Stimulated activated naive CD4-positive, alpha-beta T cell treated with Interleukin-2 at 50 U/mL for 16 hours (primary cell): ENCODE results near the gene DNM3.

Experiments
- DNase-seq: peaks from one replicate; lab custom pipeline; 2025; lab: John Stamatoyannopoulos, UW

Gene DNM3

DNA sequence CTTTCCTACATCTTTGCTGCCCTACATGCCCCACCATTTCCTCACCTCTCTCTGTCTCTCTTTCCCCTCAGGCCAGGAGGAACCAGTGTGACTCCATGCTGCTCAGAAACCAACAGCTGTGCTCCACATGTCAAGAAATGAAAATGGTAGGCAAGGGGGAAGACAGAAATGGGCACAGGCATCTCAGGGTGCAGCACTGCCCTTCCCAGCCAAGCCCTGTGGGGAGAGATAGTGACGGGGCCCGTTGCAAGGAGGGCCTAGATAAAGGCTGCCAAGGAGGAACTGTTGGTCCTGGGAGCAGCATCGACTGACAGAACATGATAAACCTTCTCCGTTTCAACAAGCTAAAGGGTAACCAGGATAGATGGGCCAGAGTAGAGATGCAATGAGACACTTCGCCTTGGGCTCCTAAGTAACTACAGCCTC, 615.1 kb downstream of the DNM3 start:
- DNase-seq: no peak

DNA sequence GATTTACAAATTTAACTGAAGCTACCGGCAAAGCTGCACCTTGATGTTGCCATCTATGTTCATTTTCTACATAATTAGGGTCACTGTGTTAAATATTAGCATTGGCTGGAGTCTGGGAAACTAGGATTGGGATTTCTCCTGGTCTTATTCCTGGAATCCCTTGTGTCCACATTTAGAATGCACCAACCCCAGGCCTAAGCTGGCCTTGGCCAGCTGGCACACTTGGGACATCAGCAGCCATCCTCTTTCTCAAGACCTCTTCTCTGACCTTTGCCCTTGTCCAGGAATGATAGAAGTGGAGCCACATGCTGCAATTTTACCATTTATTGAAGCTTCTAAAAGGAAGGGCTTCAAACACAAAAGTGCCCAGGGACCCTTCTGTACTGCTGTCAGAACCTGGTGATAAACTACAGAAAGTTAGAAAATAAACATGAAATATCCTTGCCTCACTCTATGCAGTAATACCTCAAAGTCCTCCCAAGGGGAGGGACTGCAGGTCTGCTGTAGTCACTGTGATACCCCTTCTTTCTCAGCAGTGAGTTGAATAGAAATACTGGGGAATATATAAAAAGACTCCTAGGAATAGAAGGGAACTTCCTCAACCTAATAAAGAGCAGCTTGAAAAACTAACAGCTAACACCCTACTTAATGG, 616.3 kb downstream of the DNM3 start:
- DNase-seq: no peak

DNA sequence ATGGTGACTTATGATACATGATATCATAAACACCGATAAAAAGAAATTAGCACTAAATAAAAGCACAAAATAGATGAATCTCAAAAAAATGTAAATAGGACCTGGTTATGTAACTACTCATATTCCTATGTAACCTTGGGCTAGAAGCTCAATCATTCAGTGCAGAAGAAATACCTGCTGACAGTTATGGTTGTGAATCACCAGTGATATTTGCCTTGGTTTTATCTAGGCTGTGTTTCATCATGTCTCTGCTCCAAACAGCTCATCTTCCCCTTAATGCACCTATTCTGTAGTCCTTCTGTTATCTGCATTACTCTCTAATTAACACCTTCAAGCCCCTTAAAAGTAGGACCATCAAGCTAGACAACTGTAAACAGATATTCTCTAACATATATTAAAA, 618.9 kb downstream of the DNM3 start:
- DNase-seq: no peak

DNA sequence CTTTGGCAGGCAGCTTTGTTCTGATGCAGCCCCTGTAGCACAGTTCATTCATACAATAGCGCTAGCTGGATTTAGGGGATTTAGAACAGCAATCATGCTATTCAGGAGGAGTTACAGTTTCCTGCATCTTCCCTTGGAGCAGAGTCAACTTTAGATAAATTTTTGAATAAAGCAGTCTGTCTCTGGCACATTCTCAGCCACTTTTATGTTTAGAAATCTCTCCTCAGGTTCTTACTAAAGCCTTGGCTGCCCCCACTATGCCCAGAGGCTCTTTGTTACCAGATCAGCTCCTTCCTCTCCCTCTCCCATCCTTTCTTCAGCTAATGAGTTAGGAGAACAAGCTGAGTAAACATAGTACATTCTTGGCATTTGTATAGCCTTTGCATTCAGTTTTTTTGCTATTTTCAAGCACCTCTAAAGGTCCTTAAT, 619.6 kb downstream of the DNM3 start:
- no peak for DNase-seq
